GM12891 (cell line): ENCODE data around the gene ARMC12.

Experiments used
- DNase-seq: peaks from one replicate; pipeline ENCODE4 v3.0.0; 2011; ENCODE audit warnings: low spot score; ENCODE audit not compliant: insufficient read length
- FAIRE-seq: peaks from 2 replicates; lab custom pipeline; 2011; peaks lifted over from hg19 to GRCh38; lab: Jason Lieb, UNC
- PAX5 ChIP-seq: IDR thresholded peaks from 2 replicates; pipeline ENCODE4 v1.6.1; 2011; ENCODE audit warnings: low read length, moderate library complexity, mild to moderate bottlenecking; ENCODE audit not compliant: insufficient read depth, severe bottlenecking
- POLR2A ChIP-seq: IDR thresholded peaks from 2 replicates; pipeline ENCODE4 v1.6.1; 2011; ENCODE audit warnings: low read depth, low read length, control low read depth
- POLR2AphosphoS5 ChIP-seq: IDR thresholded peaks from 2 replicates; pipeline ENCODE4 v1.6.1; 2011; ENCODE audit warnings: low read depth, low read length, control low read depth
- POU2F2 ChIP-seq: IDR thresholded peaks from 2 replicates; pipeline ENCODE4 v1.6.1; 2011; ENCODE audit warnings: low read depth, mild to moderate bottlenecking, control low read depth, low read length, moderate library complexity
- SPI1 ChIP-seq: IDR thresholded peaks from 2 replicates; pipeline ENCODE4 v1.6.1; 2011; ENCODE audit warnings: low read depth, low read length, control low read depth
- TAF1 ChIP-seq: IDR thresholded peaks from 2 replicates; pipeline ENCODE4 v1.6.1; 2011; ENCODE audit warnings: low read depth, low read length, control low read depth

Gene ARMC12

GRCh38 chr6:35797837-35798526 is 61.1 kb downstream of the ARMC12 start:
- DNase-seq (no peak), FAIRE-seq (no peak)
- TF ChIP-seq POLR2AphosphoS5 (no peak), SPI1 (no peak), POU2F2 (no peak), PAX5 (no peak), TAF1 (no peak), POLR2A (no peak)
